MM.1S (cell line): ENCODE results near the gene PLXNA4.

Experiments
- CTCF ChIP-seq: fragments of 300-600 bp; sonication (generic); IDR thresholded peaks from 2 replicates; pipeline ENCODE4 v1.5.1; 2016; ENCODE audit warnings: antibody characterized with exemption, low read length, mixed read lengths
- EZH2 ChIP-seq: fragments of 300-600 bp; sonication (generic); optimal IDR thresholded peaks from 2 replicates; pipeline ENCODE3; 2017; ENCODE audit warnings: low read depth, mild to moderate bottlenecking, antibody characterized with exemption, low read length, mixed read lengths
- EZH2phosphoT487 ChIP-seq: fragments of 300-600 bp; sonication (generic); IDR thresholded peaks from 2 replicates; pipeline ENCODE4 v1.6.1; 2018; ENCODE audit warnings: antibody characterized with exemption, low read length

- TF ChIP-seq CTCF = no peak
- no peak for TF ChIP-seq EZH2phosphoT487
- no peak for TF ChIP-seq EZH2
Observed at GRCh38 chr7:132574223-132574622, 2.0 kb downstream of the PLXNA4 start.
